ENCODE data around the gene SHD. TPM values are rescaled to one million over a fixed set of nuclear protein-coding genes. Genes with fewer than 3 reads are reported as not detected.
A peak's percentile ranks its signal among the peaks of the same experiment; 100 is the strongest.

The SHD gene
- total and polyA plus RNA-seq, 2 of the 13 experiments (the other 11 are each of a cell fraction or from before 2014, with no cell fraction given): 0.11 to 0.20 TPM

DNA sequence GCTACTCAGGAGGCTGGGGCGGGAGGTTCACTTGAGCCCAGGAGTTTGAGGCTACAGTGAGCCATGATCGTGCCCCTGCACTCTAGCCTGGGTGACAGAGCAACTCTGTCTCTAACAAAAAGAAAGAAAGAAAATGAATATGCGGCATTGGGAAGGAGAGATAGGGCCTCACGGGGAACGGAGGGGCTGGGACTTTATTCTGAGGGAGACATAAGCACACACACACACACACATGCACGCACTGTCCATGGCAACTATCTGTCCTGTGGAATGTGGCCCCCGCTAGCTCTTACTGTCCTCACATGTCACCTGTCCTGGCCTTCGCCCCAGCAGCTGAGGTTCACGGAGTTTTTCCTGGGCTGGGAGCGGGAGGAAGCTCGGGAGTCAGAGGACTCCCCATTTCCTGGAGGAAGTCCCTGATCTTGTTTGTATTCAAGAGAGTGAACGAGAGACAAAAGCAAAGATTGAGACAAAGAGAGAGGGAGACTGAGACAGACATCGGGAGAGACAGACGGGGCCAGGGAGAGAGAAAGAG is 58.9 kb downstream of the SHD start (continued):
- TF ChIP-seq, protein P1, sequence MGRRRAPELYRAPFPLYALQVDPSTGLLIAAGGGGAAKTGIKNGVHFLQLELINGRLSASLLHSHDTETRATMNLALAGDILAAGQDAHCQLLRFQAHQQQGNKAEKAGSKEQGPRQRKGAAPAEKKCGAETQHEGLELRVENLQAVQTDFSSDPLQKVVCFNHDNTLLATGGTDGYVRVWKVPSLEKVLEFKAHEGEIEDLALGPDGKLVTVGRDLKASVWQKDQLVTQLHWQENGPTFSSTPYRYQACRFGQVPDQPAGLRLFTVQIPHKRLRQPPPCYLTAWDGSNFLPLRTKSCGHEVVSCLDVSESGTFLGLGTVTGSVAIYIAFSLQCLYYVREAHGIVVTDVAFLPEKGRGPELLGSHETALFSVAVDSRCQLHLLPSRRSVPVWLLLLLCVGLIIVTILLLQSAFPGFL (CRISPR knock-in tag; IDR thresholded peaks at IDR 0.05): no peak
- no peak for TF ChIP-seq CREB1 (IDR thresholded peaks at IDR 0.05)
- TF ChIP-seq CREB1 (CRISPR knock-in tag; IDR thresholded peaks at IDR 0.05): no peak
- no peak for TF ChIP-seq AGO2 (optimal IDR thresholded peaks at IDR 0.05; ENCODE audit: low read depth, low read length)
- no peak for TF ChIP-seq CEBPB (IDR thresholded peaks at IDR 0.05; ENCODE audit: borderline replicate concordance, low read depth, low read length)
- no peak for TF ChIP-seq PHF20 (CRISPR knock-in tag; IDR thresholded peaks at IDR 0.05)
- TF ChIP-seq ZNF33A (CRISPR knock-in tag; IDR thresholded peaks at IDR 0.05; ENCODE audit: borderline replicate concordance): no peak
- TF ChIP-seq SNAI1 (CRISPR knock-in tag; IDR thresholded peaks at IDR 0.05; ENCODE audit: borderline replicate concordance): no peak
- TF ChIP-seq ZBTB7B (CRISPR knock-in tag; IDR thresholded peaks at IDR 0.05): no peak
- TF ChIP-seq, protein P2, sequence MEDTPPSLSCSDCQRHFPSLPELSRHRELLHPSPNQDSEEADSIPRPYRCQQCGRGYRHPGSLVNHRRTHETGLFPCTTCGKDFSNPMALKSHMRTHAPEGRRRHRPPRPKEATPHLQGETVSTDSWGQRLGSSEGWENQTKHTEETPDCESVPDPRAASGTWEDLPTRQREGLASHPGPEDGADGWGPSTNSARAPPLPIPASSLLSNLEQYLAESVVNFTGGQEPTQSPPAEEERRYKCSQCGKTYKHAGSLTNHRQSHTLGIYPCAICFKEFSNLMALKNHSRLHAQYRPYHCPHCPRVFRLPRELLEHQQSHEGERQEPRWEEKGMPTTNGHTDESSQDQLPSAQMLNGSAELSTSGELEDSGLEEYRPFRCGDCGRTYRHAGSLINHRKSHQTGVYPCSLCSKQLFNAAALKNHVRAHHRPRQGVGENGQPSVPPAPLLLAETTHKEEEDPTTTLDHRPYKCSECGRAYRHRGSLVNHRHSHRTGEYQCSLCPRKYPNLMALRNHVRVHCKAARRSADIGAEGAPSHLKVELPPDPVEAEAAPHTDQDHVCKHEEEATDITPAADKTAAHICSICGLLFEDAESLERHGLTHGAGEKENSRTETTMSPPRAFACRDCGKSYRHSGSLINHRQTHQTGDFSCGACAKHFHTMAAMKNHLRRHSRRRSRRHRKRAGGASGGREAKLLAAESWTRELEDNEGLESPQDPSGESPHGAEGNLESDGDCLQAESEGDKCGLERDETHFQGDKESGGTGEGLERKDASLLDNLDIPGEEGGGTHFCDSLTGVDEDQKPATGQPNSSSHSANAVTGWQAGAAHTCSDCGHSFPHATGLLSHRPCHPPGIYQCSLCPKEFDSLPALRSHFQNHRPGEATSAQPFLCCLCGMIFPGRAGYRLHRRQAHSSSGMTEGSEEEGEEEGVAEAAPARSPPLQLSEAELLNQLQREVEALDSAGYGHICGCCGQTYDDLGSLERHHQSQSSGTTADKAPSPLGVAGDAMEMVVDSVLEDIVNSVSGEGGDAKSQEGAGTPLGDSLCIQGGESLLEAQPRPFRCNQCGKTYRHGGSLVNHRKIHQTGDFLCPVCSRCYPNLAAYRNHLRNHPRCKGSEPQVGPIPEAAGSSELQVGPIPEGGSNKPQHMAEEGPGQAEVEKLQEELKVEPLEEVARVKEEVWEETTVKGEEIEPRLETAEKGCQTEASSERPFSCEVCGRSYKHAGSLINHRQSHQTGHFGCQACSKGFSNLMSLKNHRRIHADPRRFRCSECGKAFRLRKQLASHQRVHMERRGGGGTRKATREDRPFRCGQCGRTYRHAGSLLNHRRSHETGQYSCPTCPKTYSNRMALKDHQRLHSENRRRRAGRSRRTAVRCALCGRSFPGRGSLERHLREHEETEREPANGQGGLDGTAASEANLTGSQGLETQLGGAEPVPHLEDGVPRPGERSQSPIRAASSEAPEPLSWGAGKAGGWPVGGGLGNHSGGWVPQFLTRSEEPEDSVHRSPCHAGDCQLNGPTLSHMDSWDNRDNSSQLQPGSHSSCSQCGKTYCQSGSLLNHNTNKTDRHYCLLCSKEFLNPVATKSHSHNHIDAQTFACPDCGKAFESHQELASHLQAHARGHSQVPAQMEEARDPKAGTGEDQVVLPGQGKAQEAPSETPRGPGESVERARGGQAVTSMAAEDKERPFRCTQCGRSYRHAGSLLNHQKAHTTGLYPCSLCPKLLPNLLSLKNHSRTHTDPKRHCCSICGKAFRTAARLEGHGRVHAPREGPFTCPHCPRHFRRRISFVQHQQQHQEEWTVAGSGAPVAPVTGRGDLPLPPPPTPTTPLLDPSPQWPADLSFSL (CRISPR knock-in tag; IDR thresholded peaks at IDR 0.05): no peak
- no peak for TF ChIP-seq ZNF776 (CRISPR knock-in tag; IDR thresholded peaks at IDR 0.05)
- TF ChIP-seq, protein P3, sequence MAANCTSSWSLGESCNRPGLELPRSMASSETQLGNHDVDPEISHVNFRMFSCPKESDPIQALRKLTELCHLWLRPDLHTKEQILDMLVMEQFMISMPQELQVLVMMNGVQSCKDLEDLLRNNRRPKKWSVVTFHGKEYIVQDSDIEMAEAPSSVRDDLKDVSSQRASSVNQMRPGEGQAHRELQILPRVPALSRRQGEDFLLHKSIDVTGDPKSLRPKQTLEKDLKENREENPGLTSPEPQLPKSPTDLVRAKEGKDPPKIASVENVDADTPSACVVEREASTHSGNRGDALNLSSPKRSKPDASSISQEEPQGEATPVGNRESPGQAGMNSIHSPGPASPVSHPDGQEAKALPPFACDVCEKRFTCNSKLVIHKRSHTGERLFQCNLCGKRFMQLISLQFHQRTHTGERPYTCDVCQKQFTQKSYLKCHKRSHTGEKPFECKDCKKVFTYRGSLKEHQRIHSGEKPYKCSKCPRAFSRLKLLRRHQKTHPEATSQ (CRISPR knock-in tag; IDR thresholded peaks at IDR 0.05; ENCODE audit: borderline replicate concordance): no peak
- no peak for TF ChIP-seq CENPT (CRISPR knock-in tag; IDR thresholded peaks at IDR 0.05; ENCODE audit: low read depth)
- no peak for TF ChIP-seq HMGA1 (CRISPR knock-in tag; conservative IDR thresholded peaks at IDR 0.05)
- TF ChIP-seq ELF3 (CRISPR knock-in tag; IDR thresholded peaks at IDR 0.05): no peak; the same call in none of the 2 replicates
- TF ChIP-seq, protein P4, sequence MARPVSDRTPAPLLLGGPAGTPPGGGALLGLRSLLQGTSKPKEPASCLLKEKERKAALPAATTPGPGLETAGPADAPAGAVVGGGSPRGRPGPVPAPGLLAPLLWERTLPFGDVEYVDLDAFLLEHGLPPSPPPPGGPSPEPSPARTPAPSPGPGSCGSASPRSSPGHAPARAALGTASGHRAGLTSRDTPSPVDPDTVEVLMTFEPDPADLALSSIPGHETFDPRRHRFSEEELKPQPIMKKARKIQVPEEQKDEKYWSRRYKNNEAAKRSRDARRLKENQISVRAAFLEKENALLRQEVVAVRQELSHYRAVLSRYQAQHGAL (CRISPR knock-in tag; IDR thresholded peaks at IDR 0.05; ENCODE audit: not compliant biosample characterization): no peak
- TF ChIP-seq RCOR2 (CRISPR knock-in tag; IDR thresholded peaks at IDR 0.05): no peak
- TF ChIP-seq SOX13 (IDR thresholded peaks at IDR 0.05): no peak
- TF ChIP-seq SOX13 (CRISPR knock-in tag; conservative IDR thresholded peaks at IDR 0.05 in 1 of 2, IDR thresholded peaks at IDR 0.05 in 1 of 2): peak in 1 of 2 experiments; percentile 29; a peak in 1 of 4 replicates
